Measurements from ENCODE around the gene DCC.

The DCC gene

DNA sequence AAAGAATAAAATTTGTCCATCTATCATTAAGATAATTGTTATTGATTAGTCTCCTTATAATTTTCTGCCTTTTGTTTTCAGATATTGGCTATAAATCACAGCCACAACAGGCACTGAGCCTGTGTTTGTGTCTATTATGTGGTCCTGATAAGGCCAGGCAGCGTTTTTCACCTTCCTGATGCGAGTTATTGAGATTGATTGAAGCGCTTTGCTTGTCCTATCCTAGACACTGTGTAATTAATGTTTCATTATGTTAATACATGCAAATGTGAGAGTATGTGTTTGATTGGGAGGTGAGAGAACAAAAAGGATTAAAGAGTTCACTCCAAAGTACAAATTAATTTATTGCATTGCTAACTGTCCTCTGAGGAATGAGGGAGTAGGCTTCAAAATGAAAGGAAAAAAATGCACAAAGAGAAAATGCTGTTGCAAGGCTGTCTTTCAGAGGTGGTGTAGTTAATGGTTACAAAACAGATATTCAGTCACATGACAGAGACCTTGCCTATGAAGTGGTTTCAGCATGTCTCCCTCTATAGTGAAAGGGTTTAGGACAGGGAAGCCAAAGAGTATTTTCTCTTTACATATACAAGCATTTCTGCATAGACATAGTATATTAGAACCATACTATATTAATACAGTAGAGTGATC, 391.1 kb downstream of the DCC start:
- H3K27ac ChIP-seq: no peak overlapping the region
- TF ChIP-seq CTCF (conservative IDR thresholded peaks at IDR 0.05): no peak
- no peak for TF ChIP-seq ZFX (IDR thresholded peaks at IDR 0.05)

GRCh38 chr18:52738946-52739345, 398.9 kb downstream of the DCC start:
- TF ChIP-seq ZFX (IDR thresholded peaks at IDR 0.05) (no peak), CTCF (conservative IDR thresholded peaks at IDR 0.05) (no peak)
- H3K27ac ChIP-seq: no peak overlapping the region

DNA sequence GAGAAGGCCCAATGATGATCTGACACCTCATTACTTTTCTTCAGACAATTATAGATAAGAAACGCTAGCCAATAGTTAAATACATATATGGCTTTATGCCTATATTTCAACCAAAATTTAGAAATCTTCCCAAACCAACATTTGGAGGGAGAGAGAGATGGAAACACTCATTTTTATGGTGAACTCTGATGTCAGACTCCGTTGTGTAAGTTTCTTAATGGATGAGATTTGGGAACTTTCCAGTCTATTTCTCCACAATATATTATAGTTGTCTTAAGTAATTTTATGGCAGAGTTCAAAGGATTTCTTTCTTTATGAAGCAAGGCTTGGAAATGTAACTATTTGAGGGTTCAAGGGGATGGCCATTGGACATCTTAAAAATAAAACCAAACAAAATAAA, 407.0 kb downstream of the DCC start:
- TF ChIP-seq ZFX (IDR thresholded peaks at IDR 0.05): no peak
- TF ChIP-seq CTCF (conservative IDR thresholded peaks at IDR 0.05): no peak
- no peak overlapping the region for H3K27ac ChIP-seq

GRCh38 chr18:52747869-52748268, 407.9 kb downstream of the DCC start:
- TF ChIP-seq ZFX (IDR thresholded peaks at IDR 0.05) (no peak), CTCF (conservative IDR thresholded peaks at IDR 0.05) (no peak)
- H3K27ac ChIP-seq: no peak overlapping the region

GRCh38 chr18:52748343-52748742, 408.3 kb downstream of the DCC start:
- TF ChIP-seq ZFX (IDR thresholded peaks at IDR 0.05) (no peak), CTCF (conservative IDR thresholded peaks at IDR 0.05) (no peak)
- H3K27ac ChIP-seq: no peak overlapping the region

DNA sequence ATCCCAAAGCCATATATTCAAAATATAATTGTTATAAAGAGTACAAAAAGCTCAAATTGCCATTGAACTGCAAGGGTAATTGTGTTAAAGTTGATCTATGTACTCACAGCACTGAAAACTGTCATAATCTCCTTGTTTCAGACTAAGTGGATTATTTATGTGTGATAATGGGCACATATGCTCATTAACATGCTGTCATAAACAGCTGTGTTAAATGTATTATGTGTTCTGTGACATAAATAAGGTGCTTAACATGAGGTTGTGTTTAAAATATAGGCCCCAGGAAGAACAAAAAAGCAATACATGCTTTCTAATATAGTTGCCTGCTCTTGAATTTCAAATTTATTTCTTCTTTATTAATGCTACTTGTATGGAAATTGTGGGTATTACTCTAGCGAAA, 409.5 kb downstream of the DCC start:
- no peak for TF ChIP-seq CTCF (conservative IDR thresholded peaks at IDR 0.05)
- no peak for TF ChIP-seq ZFX (IDR thresholded peaks at IDR 0.05)
- H3K27ac ChIP-seq: no peak overlapping the region

- H3K27ac ChIP-seq: no peak overlapping the region
Observed at GRCh38 chr18:52750995-52751394, 411.0 kb downstream of the DCC start.

More at GRCh38 chr18:52750995-52751394, 411.0 kb downstream of the DCC start:
- no peak for TF ChIP-seq CTCF (conservative IDR thresholded peaks at IDR 0.05)
- no peak for TF ChIP-seq ZFX (IDR thresholded peaks at IDR 0.05)

Data from C4-2B (cell line).